Epithelial cell of proximal tubule (primary cell): Measurements from ENCODE around the gene PPOX. TPM values are rescaled to one million over a fixed set of nuclear protein-coding genes. Genes with fewer than 3 reads are reported as not detected.

ENCODE experiments used
- DNase-seq: peaks from one replicate; pipeline ENCODE4 v3.0.0-alpha.2; 2011; ENCODE audit warnings: low read depth
- H3K4me3 ChIP-seq: 2 replicates; pipeline ENCODE4 v1.5.1; 2011; ENCODE audit warnings: low read depth, mild to moderate bottlenecking, low read length
- total RNA-seq: library from RNA; depleted of rRNA; stranded (reverse); fragments of >200 nt; gene quantifications from 2 replicates; pipeline ENCODE4 v1.2.3, GENCODE V29; 2015
- TF ChIP-seq, protein P1 (sequence below): conservative IDR thresholded peaks from 2 replicates; pipeline ENCODE4 v1.5.1; 2012; ENCODE audit warnings: low read depth, mild to moderate bottlenecking, low read length

PPOX gene
- total RNA-seq, 1 donor from 2014 or later: 22.0 TPM

DNA sequence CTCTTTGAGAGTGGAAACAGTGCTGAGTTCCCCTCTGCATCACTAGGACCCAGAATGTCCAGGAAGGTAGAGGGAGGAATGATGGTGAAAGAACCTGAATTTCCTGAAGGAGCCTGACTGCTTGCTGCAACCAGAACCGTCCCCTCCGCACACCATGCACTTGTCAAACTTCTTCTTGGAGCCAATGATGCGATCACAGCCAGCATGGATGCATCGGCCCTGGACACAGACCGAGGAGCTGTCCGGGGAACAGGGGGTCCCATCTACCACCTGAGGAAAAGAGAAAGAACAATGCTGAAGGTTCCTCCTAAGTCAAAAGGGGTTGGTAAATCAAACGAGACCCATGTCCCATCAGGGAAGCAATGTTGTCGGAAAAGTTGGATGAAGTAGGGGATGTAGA is 25.7 kb downstream of the PPOX start:
- TF ChIP-seq, protein P1, sequence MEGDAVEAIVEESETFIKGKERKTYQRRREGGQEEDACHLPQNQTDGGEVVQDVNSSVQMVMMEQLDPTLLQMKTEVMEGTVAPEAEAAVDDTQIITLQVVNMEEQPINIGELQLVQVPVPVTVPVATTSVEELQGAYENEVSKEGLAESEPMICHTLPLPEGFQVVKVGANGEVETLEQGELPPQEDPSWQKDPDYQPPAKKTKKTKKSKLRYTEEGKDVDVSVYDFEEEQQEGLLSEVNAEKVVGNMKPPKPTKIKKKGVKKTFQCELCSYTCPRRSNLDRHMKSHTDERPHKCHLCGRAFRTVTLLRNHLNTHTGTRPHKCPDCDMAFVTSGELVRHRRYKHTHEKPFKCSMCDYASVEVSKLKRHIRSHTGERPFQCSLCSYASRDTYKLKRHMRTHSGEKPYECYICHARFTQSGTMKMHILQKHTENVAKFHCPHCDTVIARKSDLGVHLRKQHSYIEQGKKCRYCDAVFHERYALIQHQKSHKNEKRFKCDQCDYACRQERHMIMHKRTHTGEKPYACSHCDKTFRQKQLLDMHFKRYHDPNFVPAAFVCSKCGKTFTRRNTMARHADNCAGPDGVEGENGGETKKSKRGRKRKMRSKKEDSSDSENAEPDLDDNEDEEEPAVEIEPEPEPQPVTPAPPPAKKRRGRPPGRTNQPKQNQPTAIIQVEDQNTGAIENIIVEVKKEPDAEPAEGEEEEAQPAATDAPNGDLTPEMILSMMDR: no peak
- no peak overlapping the region for H3K4me3 ChIP-seq
- DNase-seq: no peak

DNA sequence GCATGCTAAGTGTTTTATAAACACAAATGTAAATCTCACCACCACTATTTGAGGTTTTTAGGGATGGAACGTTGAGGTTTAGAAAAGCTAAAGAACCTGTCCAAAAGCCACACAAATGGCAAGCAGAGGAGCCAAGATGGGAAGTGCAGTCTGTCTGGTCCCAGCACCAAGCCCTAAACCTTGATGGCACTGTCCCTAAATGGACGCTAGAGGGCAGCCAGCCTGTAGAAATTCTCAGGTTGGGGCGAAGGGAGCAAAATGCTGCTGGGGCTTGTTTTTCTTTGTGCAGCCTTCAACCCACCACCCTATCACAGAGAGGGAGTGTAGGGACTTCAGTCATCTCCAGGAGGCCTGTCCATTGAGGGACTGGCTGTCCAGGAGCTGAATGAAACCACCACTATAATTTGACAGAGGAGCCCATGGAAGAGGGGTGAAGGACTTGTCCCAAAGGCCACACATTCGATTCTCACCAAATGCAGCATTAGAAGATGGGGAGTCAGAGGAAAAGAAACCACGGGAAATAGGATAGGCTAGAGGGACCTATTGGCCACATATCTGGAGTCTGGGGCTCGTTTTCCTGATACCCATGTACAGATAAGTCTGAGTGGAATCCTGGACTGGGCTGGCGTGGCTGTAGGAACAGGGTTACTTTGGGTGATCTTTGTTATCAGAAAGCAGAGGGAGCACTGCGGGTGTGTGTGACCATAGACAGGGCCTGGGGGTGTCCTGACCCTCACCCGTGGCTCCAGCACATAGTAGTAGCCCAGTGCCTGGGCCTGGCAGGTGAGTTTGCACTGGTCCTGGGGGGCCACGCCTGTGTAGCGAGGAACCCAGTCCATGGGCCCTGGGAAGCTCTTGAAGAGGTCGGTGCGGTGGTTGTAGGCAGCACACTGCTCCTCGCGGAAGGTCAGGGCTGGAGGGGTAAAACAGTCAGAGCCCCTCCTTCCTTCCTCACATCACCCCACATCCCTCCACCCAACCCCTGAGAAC is 26.5 kb downstream of the PPOX start:
- no peak for DNase-seq
- TF ChIP-seq, protein P1: peak; percentile 92

GRCh38 chr1:161193561-161194235 is 27.5 kb downstream of the PPOX start:
- TF ChIP-seq, protein P1: peak; percentile 45
- no peak for DNase-seq
- H3K4me3 ChIP-seq: no peak overlapping the region

More for the DNA sequence above, 26.5 kb downstream of the PPOX start:
- H3K4me3 ChIP-seq: no peak overlapping the region

DNA sequence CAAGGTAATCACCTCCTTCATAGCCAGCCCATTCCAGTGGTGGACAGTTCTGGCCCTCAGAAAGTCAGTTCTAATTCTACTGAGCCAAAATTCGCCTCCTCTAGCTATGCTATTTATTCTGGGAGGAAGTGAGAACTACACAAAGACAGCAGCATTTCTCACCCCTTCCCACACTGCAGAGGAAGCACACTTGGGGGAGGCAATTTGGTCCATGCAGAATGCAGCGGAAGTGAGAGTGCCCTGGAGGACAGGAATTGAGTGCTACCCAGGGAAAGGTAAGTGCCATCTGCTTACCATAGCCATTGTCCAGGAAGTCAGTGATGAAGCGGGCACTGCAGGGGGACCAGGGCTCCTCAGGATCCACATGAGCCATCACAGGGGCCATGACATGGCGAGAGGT is 28.9 kb downstream of the PPOX start:
- DNase-seq: no peak
- TF ChIP-seq, protein P1: no peak

GRCh38 chr1:161196111-161196510 is 29.9 kb downstream of the PPOX start:
- TF ChIP-seq, protein P1: no peak
- H3K4me3 ChIP-seq: no peak overlapping the region
- no peak for DNase-seq

More for the DNA sequence above, 28.9 kb downstream of the PPOX start:
- H3K4me3 ChIP-seq: no peak overlapping the region

GRCh38 chr1:161196521-161197451 is 30.6 kb downstream of the PPOX start:
- no peak overlapping the region for H3K4me3 ChIP-seq
- TF ChIP-seq, protein P1: no peak
- DNase-seq: no peak
